Activated B cell treated with CpG ODN at 0.5 μM for 24 hours (primary cell): ENCODE data around the gene ENHO. TPM values are rescaled to one million over a fixed set of nuclear protein-coding genes. Genes with fewer than 3 reads are reported as not detected.
"Not testable (repeated sequence)": the region's sequence is repeated elsewhere in the genome, so short reads cannot be mapped to it uniquely, and the experiment has no call there.

Source experiments
- ATAC-seq: fragments of 200-7000 bp; cut with Tn5 transposase; one replicate; pipeline ENCODE4 v1.10.0; 2021; ENCODE audit warnings: low read depth, mild to moderate bottlenecking, moderate library complexity
- CTCF ChIA-PET: fragments of 350-600 bp; sonication (Branson Sonifier 250); formaldehyde crosslinking; loops from one replicate; lab custom pipeline; 2021; ENCODE audit warnings: antibody characterized with exemption; lab: Charles Lee
- POLR2A ChIA-PET: fragments of 350-600 bp; sonication (Branson Sonifier 250); formaldehyde crosslinking; loops from one replicate; lab custom pipeline; 2021; ENCODE audit warnings: antibody characterized with exemption; lab: Charles Lee
- DNase-seq: peaks from one replicate; pipeline ENCODE4 v3.0.0; 2022
- H3K27ac Mint-ChIP-seq: one replicate; pipeline ENCODE4 v1.8.0; 2020; ENCODE audit warnings: mixed read lengths
- H3K27me3 Mint-ChIP-seq: one replicate; pipeline ENCODE4 v1.8.0; 2021; ENCODE audit warnings: mixed read lengths
- H3K36me3 Mint-ChIP-seq: one replicate; pipeline ENCODE4 v1.8.0; 2021; ENCODE audit warnings: low read depth, mixed read lengths
- H3K4me1 Mint-ChIP-seq: one replicate; pipeline ENCODE4 v1.8.0; 2021; ENCODE audit warnings: mixed read lengths
- H3K4me3 Mint-ChIP-seq: one replicate; pipeline ENCODE4 v1.8.0; 2020; ENCODE audit warnings: mild to moderate bottlenecking, mixed read lengths
- H3K9me3 Mint-ChIP-seq: one replicate; pipeline ENCODE4 v1.8.0; 2020; ENCODE audit warnings: mixed read lengths
- CTCF ChIP-seq: fragments of 200-600 bp; IDR thresholded peaks from one replicate; pipeline ENCODE4 v1.8.0; 2022; ENCODE audit warnings: antibody characterized with exemption, mild to moderate bottlenecking
- intact Hi-C: fragments of 100-400 bp; cut with micrococcal nuclease; formaldehyde crosslinking; loops from one replicate; pipeline ENCODE4 v1.15.1; 2024
- total RNA-seq: library from RNA; stranded (reverse); gene quantifications from 2 replicates; pipeline ENCODE4 v1.2.3, GENCODE V29; 2022

ENHO gene
- total RNA-seq, 1 donor from 2014 or later = not detected

- Mint-ChIP-seq H3K36me3 (no peaks in the 10 kb centered on the region), H3K27ac (no peak overlapping the region), H3K27me3 (peaks cover 26% of the 10 kb centered on the region), H3K9me3 (no peaks in the 10 kb centered on the region), H3K4me1 (no peaks in the 10 kb centered on the region), H3K4me3 (no peak overlapping the region)
- ATAC-seq = no peak
- intact Hi-C loops = no loop called here
- ChIA-PET CTCF (interaction anchor here (1.3 kb wide), 1 partner anchor 15 kb away, joined by 3 read pairs; no protein-coding TSS in a partner anchor), POLR2A (no interaction called here)
- no peak for DNase-seq
- no peak for TF ChIP-seq CTCF
Observed at GRCh38 chr9:34484678-34485077, 38.1 kb downstream of the ENHO start.

- H3K4me1 Mint-ChIP-seq, DNase-seq, POLR2A ChIA-PET, H3K4me3 Mint-ChIP-seq, H3K36me3 Mint-ChIP-seq, H3K27ac Mint-ChIP-seq, CTCF ChIA-PET, H3K9me3 Mint-ChIP-seq, intact Hi-C loops, ATAC-seq: not testable (repeated sequence)
- peaks cover 28% of the 10 kb centered on the region for H3K27me3 Mint-ChIP-seq
Observed at GRCh38 chr9:34482746-34483145, 40.0 kb downstream of the ENHO start.

- DNase-seq, H3K36me3 Mint-ChIP-seq, CTCF ChIA-PET, intact Hi-C loops, POLR2A ChIA-PET, ATAC-seq, H3K4me3 Mint-ChIP-seq, H3K27ac Mint-ChIP-seq, H3K4me1 Mint-ChIP-seq, H3K9me3 Mint-ChIP-seq: not testable (repeated sequence)
- peaks cover 22% of the 10 kb centered on the region for H3K27me3 Mint-ChIP-seq
Observed at GRCh38 chr9:34481620-34482019, 41.2 kb downstream of the ENHO start.

GRCh38 chr9:34479431-34479866 is 43.3 kb downstream of the ENHO start:
- no peak for ATAC-seq
- H3K27ac Mint-ChIP-seq = no peak overlapping the region
- no peak for DNase-seq
- H3K27me3 Mint-ChIP-seq = peaks cover 27% of the 10 kb centered on the region
- no peak overlapping the region for H3K4me3 Mint-ChIP-seq
- H3K36me3 Mint-ChIP-seq = no peaks in the 10 kb centered on the region
- ChIA-PET POLR2A (no interaction called here), CTCF (no interaction called here)
- intact Hi-C loops = no loop called here
- no peaks in the 10 kb centered on the region for H3K4me1 Mint-ChIP-seq
- no peak for TF ChIP-seq CTCF
- no peaks in the 10 kb centered on the region for H3K9me3 Mint-ChIP-seq

GRCh38 chr9:34477541-34477940 is 45.2 kb downstream of the ENHO start:
- TF ChIP-seq CTCF = no peak
- Mint-ChIP-seq H3K9me3 (no peaks in the 10 kb centered on the region), H3K27me3 (peaks cover 27% of the 10 kb centered on the region), H3K27ac (no peak overlapping the region), H3K4me1 (no peaks in the 10 kb centered on the region), H3K4me3 (no peak overlapping the region), H3K36me3 (no peaks in the 10 kb centered on the region)
- ChIA-PET POLR2A (no interaction called here), CTCF (no interaction called here)
- intact Hi-C loops = no loop called here
- DNase-seq = no peak
- ATAC-seq = no peak

GRCh38 chr9:34475097-34475496 is 47.7 kb downstream of the ENHO start:
- H3K4me3 Mint-ChIP-seq = no peak overlapping the region
- DNase-seq (no peak), ATAC-seq (no peak)
- CTCF ChIA-PET = no interaction called here
- intact Hi-C loops = no loop called here
- POLR2A ChIA-PET = no interaction called here
- H3K27ac Mint-ChIP-seq = no peak overlapping the region
- no peaks in the 10 kb centered on the region for H3K4me1 Mint-ChIP-seq
- H3K9me3 Mint-ChIP-seq = no peaks in the 10 kb centered on the region
- H3K36me3 Mint-ChIP-seq = no peaks in the 10 kb centered on the region
- no peak for TF ChIP-seq CTCF
- H3K27me3 Mint-ChIP-seq = peaks cover 18% of the 10 kb centered on the region

Other genes with a start within 250 kb of the ENHO start
- 0.69 and 0.71 TPM in 2 replicates for gene KIF24, start 193.7 kb downstream of the ENHO start, total RNA-seq
- 19.2 and 19.7 TPM in 2 replicates for gene NUDT2, start 193.4 kb downstream of the ENHO start, total RNA-seq
- 0.24 and 0.27 TPM in 2 replicates for gene MYORG, start 146.1 kb downstream of the ENHO start, total RNA-seq
- gene FAM219A, start 64.4 kb downstream of the ENHO start, total RNA-seq = 13.5 and 16.9 TPM in 2 replicates
- not detected in 2 replicates for gene DNAI1, start 64.2 kb downstream of the ENHO start, total RNA-seq
- gene CNTFR, start 66.7 kb upstream of the ENHO start, total RNA-seq = not detected in 2 replicates
- gene RPP25L, start 89.1 kb upstream of the ENHO start, total RNA-seq = 17.5 and 18.9 TPM in 2 replicates
- 63.9 and 64.3 TPM in 2 replicates for gene DCTN3, start 97.5 kb upstream of the ENHO start, total RNA-seq
- gene ARID3C, start 106.1 kb upstream of the ENHO start, total RNA-seq = not detected in 2 replicates
- gene SIGMAR1, start 114.8 kb upstream of the ENHO start, total RNA-seq = 27.2 TPM in 2 replicates
- gene GALT, start 123.7 kb upstream of the ENHO start, total RNA-seq = 55.9 and 62.5 TPM in 2 replicates
- gene IL11RA, start 129.2 kb upstream of the ENHO start, total RNA-seq = 11.2 and 18.8 TPM in 2 replicates
- gene CCL27, start 139.7 kb upstream of the ENHO start, total RNA-seq = not detected in 2 replicates
- gene CCL19, start 168.3 kb upstream of the ENHO start, total RNA-seq = not detected in 2 replicates
- gene CCL21, start 187.1 kb upstream of the ENHO start, total RNA-seq = not detected in 2 replicates